Hepatocyte (in vitro differentiated cells): ENCODE data around the gene PLCB2.

ENCODE experiments used
- EZH2 ChIP-seq: fragments of 200-600 bp; sonication (generic); IDR thresholded peaks from 2 replicates; pipeline ENCODE4 v1.6.1; 2016; ENCODE audit warnings: antibody characterized with exemption, mild to moderate bottlenecking, borderline replicate concordance
- TF ChIP-seq, protein P1 (sequence below): fragments of 200-600 bp; sonication (generic); IDR thresholded peaks from 2 replicates; pipeline ENCODE4 v1.5.1; 2016; ENCODE audit warnings: antibody characterized with exemption, mild to moderate bottlenecking; ENCODE audit not compliant: poor library complexity

DNA sequence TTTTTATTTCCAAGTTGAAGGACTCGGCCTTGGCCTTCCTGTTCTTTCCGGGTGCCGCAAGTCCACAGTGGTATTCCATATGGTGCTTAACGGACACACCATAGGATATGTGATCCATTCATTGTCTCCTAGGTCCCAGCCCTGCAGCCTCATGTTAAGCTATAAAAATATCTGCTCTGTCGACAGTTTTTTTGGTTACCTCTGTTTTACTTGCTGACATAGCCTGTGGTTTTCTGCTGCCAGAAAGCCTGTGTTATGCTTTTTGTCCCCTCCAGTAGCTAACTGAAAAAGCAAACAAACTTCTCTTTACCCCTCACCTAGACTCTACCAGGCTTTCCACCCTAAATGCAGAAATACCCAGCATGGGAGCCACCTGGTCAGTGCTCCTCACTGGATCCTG lies 21.0 kb upstream of the PLCB2 start:
- TF ChIP-seq, protein P1, sequence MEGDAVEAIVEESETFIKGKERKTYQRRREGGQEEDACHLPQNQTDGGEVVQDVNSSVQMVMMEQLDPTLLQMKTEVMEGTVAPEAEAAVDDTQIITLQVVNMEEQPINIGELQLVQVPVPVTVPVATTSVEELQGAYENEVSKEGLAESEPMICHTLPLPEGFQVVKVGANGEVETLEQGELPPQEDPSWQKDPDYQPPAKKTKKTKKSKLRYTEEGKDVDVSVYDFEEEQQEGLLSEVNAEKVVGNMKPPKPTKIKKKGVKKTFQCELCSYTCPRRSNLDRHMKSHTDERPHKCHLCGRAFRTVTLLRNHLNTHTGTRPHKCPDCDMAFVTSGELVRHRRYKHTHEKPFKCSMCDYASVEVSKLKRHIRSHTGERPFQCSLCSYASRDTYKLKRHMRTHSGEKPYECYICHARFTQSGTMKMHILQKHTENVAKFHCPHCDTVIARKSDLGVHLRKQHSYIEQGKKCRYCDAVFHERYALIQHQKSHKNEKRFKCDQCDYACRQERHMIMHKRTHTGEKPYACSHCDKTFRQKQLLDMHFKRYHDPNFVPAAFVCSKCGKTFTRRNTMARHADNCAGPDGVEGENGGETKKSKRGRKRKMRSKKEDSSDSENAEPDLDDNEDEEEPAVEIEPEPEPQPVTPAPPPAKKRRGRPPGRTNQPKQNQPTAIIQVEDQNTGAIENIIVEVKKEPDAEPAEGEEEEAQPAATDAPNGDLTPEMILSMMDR: no peak
- TF ChIP-seq EZH2: no peak
